Ishikawa (cell line): ENCODE measurements around the gene MAML2.

Experiments used
- CEBPB ChIP-seq: IDR thresholded peaks from 2 replicates; pipeline ENCODE4 v1.6.1; 2012
- CREB1 ChIP-seq: IDR thresholded peaks from 2 replicates; pipeline ENCODE4 v1.6.1; 2012; ENCODE audit warnings: low read depth
- EGR1 ChIP-seq: IDR thresholded peaks from 2 replicates; pipeline ENCODE4 v1.6.1; 2012
- NFIC ChIP-seq: IDR thresholded peaks from 2 replicates; pipeline ENCODE4 v1.6.1; 2012
- RAD21 ChIP-seq: IDR thresholded peaks from 2 replicates; pipeline ENCODE4 v1.6.1; 2012; ENCODE audit warnings: low read depth
- TEAD4 ChIP-seq: IDR thresholded peaks from 2 replicates; pipeline ENCODE4 v1.6.1; 2012
- YY1 ChIP-seq: IDR thresholded peaks from 2 replicates; pipeline ENCODE4 v1.6.1; 2012; ENCODE audit warnings: low read depth
- ZBTB7A ChIP-seq: IDR thresholded peaks from 2 replicates; pipeline ENCODE4 v1.6.1; 2012; ENCODE audit warnings: low read depth
- TF ChIP-seq, protein P1 (sequence below): IDR thresholded peaks from 2 replicates; pipeline ENCODE4 v1.6.1; 2012; ENCODE audit warnings: low read depth, mild to moderate bottlenecking
- TF ChIP-seq, protein P2 (sequence below): IDR thresholded peaks from 2 replicates; pipeline ENCODE4 v1.6.1; 2012

DNA sequence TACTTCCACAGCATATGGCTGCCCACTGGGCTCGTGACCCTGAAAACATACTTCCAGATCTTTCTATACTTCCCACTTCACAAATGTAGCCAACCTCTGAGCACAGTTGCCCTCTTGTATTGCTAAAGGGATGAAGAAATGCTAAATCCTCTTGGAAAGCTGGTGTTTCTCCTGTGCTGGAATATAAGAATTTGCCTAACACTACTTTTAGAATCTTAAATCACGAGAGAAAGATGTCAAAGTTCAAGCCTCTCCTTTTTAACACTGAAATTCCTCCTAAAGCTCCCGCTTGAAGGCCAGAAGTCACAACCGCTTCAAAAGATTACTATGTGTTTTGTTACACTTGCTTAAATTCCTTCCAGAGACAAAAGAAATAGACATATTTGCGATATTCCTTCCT is 21.9 kb downstream of the MAML2 start:
- TF ChIP-seq, protein P1, sequence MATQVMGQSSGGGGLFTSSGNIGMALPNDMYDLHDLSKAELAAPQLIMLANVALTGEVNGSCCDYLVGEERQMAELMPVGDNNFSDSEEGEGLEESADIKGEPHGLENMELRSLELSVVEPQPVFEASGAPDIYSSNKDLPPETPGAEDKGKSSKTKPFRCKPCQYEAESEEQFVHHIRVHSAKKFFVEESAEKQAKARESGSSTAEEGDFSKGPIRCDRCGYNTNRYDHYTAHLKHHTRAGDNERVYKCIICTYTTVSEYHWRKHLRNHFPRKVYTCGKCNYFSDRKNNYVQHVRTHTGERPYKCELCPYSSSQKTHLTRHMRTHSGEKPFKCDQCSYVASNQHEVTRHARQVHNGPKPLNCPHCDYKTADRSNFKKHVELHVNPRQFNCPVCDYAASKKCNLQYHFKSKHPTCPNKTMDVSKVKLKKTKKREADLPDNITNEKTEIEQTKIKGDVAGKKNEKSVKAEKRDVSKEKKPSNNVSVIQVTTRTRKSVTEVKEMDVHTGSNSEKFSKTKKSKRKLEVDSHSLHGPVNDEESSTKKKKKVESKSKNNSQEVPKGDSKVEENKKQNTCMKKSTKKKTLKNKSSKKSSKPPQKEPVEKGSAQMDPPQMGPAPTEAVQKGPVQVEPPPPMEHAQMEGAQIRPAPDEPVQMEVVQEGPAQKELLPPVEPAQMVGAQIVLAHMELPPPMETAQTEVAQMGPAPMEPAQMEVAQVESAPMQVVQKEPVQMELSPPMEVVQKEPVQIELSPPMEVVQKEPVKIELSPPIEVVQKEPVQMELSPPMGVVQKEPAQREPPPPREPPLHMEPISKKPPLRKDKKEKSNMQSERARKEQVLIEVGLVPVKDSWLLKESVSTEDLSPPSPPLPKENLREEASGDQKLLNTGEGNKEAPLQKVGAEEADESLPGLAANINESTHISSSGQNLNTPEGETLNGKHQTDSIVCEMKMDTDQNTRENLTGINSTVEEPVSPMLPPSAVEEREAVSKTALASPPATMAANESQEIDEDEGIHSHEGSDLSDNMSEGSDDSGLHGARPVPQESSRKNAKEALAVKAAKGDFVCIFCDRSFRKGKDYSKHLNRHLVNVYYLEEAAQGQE, result no peak
- TF ChIP-seq EGR1, result no peak
- no peak for TF ChIP-seq TEAD4
- TF ChIP-seq, protein P2, sequence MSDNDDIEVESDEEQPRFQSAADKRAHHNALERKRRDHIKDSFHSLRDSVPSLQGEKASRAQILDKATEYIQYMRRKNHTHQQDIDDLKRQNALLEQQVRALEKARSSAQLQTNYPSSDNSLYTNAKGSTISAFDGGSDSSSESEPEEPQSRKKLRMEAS, result no peak
- no peak for TF ChIP-seq YY1
- no peak for TF ChIP-seq RAD21
- no peak for TF ChIP-seq NFIC
- no peak for TF ChIP-seq CREB1
- no peak for TF ChIP-seq ZBTB7A
- no peak for TF ChIP-seq CEBPB
